ENCODE results near the gene WDR12.
"Not testable (repeated sequence)": the region's sequence is repeated elsewhere in the genome, so short reads cannot be mapped to it uniquely, and the experiment has no call there.

Gene WDR12

DNA sequence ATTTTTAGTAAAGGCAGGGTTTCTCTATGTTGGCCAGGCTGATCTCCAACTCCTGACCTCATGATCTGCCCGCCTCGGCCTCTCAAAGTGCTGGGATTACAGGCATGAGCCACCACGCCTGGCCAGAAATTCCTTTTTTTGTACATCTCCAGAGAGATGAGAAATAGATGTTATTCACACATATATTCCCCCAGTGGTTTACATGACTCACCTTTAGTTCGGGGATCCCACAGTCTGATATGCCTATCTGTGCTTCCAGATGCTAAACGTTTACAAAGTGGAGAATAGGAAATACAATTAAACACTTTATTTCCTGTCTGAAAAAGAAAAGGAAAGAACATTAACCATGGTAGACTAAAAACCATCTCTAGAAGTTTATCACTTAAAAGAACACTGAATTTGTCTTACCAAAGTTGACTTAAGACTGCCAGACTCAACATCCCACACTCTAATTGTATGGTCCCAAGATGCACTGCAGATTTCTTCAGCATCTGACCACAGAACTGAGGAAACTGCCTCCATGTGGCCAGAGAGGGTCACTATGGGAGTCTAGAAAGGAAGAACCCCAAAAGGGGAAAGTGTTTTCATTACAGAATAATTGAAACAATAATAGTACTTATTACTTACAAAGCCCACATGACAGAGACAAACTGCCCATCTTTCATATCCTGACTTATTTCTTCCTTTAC, 27.3 kb downstream of the WDR12 start:
- DNase-seq (ENCODE audit: low spot score), result peak; percentile 14

DNA sequence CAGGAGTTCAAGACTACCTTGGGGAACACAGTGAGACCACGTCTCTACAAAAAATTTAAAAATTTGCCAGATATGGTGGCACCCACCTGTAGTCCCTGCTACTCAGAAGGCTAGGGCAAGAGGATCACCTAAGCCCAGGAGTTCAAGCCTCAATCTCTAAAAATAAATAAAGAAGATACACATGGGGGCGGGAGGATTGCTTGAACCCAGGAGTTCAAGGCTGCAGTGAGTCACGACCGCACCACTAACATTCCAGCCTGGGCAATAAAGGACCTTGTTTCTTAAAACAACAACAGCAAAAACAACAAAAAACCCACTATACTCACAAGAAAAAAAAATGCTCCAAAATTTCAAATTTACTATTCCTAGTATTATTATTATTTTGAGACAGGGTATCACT, 29.9 kb downstream of the WDR12 start:
- DNase-seq (ENCODE audit: low spot score), result no peak

- no peak for DNase-seq (ENCODE audit: low spot score)
These were observed 33.8 kb downstream of the WDR12 start for GRCh38 chr2:202877699-202878098.

- DNase-seq (ENCODE audit: low spot score), result peak; percentile 67
These were observed 40.0 kb downstream of the WDR12 start, which contains the start of gene ICA1L for GRCh38 chr2:202871300-202872141. Gene ICA1L (minus strand): TSS chr2:202871766. CDS start chr2:202829009, 42,757 bp downstream.

- peak; percentile 61 for DNase-seq (ENCODE audit: low spot score)
These were observed 40.8 kb downstream of the WDR12 start for GRCh38 chr2:202870431-202871299.

DNA sequence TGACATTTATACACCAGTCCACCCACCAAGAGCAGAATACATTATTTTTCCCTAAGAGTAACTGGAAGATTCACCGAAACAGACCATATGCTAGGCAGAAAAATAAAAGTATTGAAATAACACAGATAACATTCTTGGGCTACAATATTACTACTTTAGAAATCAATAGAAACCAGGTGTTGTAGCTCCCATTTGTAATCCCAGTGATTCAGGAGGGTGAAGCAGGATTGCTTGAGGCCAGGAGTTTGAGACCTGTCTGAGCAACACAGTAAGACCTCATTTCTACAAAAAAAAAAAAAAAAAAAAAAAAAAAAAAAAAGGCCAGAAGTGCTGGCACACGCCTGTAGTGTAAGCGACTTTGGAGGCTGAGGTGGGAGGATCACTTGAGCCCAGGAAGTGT, 49.5 kb downstream of the WDR12 start:
- no peak for DNase-seq (ENCODE audit: low spot score)

DNA sequence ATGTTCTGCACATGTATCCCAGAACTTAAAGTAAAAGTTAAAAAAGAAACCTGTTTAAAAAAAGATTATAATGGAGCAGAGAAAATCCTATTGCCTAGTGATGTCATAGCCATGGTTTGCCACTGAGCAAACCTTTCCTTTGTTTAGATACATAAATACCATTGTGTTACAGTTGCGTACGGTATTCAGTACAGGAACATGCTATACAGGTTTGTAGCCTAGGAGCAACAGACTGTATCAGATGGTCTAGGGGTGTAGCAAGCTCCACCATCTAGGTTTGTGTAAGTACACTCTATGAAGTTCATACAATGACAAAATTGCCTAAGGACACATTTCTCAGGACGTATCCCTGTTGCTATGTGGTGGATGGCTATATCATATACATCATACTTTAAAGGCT, 52.9 kb downstream of the WDR12 start:
- no peak for DNase-seq (ENCODE audit: low spot score)

DNA sequence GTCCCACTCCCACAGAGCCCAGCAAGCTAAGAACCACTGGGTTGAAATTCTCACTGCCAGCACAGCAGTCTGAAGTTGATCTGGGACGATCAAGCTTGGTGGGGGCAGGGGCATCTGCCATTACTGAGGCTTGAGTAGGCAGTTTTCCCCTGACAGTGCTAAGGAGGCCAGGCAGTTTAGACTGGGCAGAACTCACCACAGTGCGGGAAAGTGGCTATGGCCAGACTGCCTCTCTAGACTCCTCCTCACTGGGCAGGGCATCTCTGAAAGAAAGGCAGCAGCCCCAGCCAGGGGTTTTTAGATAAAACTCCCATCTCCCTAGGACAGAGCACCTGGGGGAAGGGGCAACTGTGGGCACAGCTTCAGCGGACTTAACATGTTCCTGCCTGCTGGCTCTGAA, 62.1 kb downstream of the WDR12 start:
- not testable (repeated sequence) for DNase-seq (ENCODE audit: low spot score)

GRCh38 chr2:202848813-202849212, 62.7 kb downstream of the WDR12 start:
- no peak for DNase-seq (ENCODE audit: low spot score)

GRCh38 chr2:202847693-202848524, 63.6 kb downstream of the WDR12 start:
- DNase-seq (ENCODE audit: low spot score), result no peak

DNA sequence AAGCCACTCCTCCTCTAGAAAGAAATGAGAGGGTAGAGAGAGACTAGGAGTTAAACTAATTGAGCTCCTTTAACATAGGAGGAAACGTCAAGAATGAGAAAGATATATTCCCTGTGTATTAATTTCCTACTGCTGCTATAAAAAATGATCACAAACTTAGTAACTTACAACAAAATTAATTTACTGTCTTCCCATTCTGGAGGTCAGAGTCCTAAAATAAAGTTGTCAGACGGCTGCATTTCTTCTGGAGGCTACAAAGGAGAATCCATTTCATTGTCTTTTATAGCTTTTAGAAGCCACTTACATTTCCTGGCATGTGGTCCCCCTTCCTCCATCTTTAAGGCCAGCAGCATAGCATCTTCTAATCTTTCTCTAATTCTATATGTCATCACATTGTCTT, 66.8 kb downstream of the WDR12 start:
- DNase-seq (ENCODE audit: low spot score), result no peak

GRCh38 chr2:202842690-202843089, 68.8 kb downstream of the WDR12 start:
- DNase-seq (ENCODE audit: low spot score), result no peak

DNA sequence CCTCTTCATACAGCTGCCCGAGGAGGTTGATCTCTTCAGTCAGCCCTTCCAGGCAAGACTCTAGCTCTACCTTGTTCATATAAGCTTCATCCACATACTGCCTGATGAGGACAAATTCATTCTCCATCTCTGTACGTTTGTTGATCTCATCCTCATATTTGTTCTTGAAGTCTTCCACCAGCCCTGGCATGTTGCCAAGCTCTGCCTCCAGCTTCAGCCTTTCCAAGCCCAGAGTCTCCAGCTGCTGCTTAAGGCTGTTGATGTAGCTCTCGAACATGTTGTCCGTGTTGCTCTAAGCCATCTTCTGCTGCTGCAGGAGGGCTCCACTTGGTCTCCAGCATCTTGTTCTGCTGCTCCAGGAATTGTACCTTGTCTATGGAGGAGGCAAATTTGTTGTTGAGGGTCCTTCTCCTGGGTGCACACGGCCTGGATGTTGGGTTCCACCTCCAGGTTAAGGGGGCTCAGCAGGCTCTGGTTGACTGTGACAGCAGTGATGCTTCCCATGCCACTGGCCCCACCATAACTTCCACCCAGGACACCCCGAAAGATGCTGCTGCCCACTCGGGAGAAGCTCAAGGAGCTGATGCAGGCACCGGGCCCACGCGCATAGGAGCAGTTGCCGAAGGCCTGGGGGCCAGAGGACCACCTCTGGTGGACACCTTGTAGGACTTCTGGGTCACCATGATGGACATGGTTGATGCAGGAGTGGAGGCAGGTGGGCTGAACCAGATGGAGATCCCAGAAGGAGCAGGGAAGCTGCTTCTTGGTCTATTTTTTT, 70.2 kb downstream of the WDR12 start:
- DNase-seq (ENCODE audit: low spot score), result no peak

GRCh38 chr2:202831242-202832220, 79.9 kb downstream of the WDR12 start:
- DNase-seq (ENCODE audit: low spot score), result peak; percentile 76

- DNase-seq (ENCODE audit: low spot score), result no peak
These were observed 86.6 kb downstream of the WDR12 start for GRCh38 chr2:202824901-202825300.
